D721Med (cell line): ENCODE measurements around the gene KCNIP1.

Experiments used
- DNase-seq: peaks from one replicate; pipeline ENCODE4 v3.0.0; 2011; ENCODE audit warnings: low spot score; ENCODE audit not compliant: insufficient read length
- FAIRE-seq: peaks from 2 replicates; lab custom pipeline; 2011; peaks lifted over from hg19 to GRCh38; lab: Jason Lieb, UNC
- TF ChIP-seq, protein P1 (sequence below): IDR thresholded peaks from 2 replicates; pipeline ENCODE4 v1.5.1; 2012; ENCODE audit warnings: mild to moderate bottlenecking, control low read depth; ENCODE audit not compliant: insufficient read depth; ENCODE audit errors: missing control alignments

KCNIP1 gene

DNA sequence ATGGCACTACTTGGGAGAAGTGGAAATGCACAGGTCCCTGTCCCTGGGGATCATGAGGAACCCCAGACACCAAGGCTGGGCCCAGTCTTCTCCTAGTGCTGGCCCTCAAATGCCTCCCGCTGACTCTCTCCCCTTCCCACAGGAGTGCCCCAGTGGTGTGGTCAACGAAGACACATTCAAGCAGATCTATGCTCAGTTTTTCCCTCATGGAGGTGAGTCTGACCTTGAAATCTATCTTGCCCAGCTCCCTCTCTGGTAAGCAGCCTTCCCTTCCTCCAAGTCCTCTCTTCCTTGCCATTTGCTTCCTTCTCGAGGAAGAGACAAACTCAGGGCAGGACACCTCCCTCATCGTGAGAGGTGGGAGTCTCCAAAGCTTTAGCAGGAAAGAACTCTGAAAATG, 216.4 kb downstream of the KCNIP1 start:
- TF ChIP-seq, protein P1, sequence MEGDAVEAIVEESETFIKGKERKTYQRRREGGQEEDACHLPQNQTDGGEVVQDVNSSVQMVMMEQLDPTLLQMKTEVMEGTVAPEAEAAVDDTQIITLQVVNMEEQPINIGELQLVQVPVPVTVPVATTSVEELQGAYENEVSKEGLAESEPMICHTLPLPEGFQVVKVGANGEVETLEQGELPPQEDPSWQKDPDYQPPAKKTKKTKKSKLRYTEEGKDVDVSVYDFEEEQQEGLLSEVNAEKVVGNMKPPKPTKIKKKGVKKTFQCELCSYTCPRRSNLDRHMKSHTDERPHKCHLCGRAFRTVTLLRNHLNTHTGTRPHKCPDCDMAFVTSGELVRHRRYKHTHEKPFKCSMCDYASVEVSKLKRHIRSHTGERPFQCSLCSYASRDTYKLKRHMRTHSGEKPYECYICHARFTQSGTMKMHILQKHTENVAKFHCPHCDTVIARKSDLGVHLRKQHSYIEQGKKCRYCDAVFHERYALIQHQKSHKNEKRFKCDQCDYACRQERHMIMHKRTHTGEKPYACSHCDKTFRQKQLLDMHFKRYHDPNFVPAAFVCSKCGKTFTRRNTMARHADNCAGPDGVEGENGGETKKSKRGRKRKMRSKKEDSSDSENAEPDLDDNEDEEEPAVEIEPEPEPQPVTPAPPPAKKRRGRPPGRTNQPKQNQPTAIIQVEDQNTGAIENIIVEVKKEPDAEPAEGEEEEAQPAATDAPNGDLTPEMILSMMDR = no peak
- DNase-seq = no peak
- no peak for FAIRE-seq

DNA sequence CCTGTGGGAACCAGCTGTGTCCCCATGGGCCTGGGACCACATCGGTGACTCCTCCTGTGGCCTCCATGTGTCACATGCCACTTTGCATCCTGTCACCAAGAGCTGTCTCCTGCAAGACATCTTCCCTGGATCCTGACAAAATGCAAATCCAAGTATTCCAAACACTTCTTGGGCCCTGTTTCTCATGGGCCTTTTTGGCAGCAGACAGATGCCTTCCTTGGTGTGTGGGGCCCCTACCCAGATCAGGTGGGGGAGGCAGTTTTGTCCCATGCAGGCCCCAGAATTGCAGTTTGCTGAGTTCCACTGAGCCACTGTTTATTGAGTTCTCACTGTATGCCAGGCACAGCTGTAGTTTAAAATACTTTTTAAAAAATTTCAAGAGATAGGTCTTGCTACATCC, 217.2 kb downstream of the KCNIP1 start:
- FAIRE-seq (no peak), DNase-seq (no peak)
- TF ChIP-seq, protein P1 = no peak

DNA sequence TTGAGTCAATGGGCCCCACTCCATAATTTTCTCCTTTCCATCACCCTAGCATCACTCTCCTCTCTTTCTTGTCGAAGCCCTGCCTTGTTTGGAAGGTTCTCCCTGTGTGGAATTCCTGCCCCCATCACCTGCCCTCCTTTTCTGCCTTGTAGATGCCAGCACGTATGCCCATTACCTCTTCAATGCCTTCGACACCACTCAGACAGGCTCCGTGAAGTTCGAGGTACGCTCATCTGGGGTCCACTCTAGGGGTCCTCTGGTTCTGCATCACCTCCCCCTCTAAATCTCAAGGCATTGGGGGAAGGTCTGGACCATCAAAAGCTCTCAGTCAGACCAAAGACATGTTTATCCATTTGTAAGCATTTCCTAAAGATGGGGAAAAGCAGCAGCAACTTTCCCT, 217.9 kb downstream of the KCNIP1 start:
- FAIRE-seq (no peak), DNase-seq (no peak)
- TF ChIP-seq, protein P1 = no peak

DNA sequence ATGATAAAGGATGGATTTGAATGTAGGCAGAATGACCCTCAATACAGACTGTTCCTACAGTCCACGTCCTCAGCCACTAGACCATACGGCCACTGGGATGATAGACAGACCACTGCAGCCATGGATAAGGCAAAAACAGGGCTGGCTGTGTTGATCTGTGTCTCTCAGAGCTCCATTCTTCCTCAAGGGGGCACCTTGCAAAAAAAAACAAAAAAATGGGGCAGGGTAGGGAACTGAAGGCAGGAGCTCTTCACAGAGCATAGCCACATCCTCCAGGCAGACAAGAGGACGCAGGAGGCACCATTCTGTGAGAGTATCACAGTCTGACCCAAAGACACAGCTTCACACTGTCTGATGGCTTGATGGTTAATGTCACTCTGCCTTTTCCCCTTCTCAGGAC, 218.5 kb downstream of the KCNIP1 start:
- FAIRE-seq (no peak), DNase-seq (no peak)
- TF ChIP-seq, protein P1 = no peak

DNA sequence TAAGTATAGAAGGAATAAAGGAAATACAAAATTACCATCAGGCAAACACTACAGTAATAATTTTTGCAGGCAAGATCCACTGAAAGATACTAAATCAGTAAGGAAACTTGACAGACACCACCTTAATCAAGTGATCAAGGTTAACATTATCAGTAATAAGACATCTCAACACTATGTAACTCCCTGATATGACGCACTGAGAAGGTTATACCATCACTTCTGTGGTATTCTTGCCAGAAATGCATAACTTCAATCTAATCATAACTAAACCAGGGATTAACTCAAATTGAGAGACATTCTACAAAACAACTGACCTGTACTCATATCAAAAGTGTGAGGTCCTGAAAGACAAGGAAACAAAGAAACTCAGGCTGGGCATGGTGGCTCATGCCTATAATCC, 227.2 kb downstream of the KCNIP1 start:
- FAIRE-seq (no peak), DNase-seq (no peak)
- TF ChIP-seq, protein P1 = no peak

DNA sequence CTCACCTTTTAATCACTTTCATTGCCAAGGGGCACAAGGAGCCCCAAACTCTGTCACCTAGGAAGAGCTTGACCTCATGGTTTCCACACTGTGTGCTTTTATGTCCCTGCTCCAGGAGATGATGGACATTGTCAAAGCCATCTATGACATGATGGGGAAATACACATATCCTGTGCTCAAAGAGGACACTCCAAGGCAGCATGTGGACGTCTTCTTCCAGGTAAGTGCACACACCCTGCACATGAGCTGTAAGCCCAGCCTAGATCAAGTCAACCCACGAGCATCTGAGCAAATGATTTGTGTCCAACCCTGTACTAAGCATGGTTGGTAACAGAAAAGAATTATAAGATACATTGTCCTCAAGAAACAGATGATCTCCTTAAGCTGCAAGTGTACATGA, 228.9 kb downstream of the KCNIP1 start:
- FAIRE-seq = no peak
- DNase-seq = no peak
- TF ChIP-seq, protein P1 = no peak

DNA sequence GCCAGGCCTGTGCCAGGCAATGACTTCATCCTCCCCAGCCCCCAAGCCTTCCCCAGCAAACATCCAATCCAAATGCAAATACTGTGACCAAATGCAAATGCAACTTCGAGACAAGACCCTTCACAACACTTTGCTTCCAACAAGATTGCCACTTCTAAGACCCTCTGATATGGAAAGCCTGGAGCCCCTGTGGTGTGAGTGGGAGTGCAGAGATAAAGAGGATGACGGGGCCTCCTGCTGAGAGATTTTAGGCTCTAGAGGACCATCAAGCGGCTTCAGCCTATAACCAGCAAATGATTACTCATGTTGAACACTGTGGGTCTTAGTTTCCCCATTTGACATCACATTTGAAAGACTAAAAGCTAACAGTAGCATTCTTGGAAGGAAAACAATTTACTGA, 233.1 kb downstream of the KCNIP1 start:
- FAIRE-seq = no peak
- TF ChIP-seq, protein P1 = no peak
- DNase-seq = no peak
